Astrocyte of the cerebellum (primary cell): Measurements from ENCODE around the gene RBM28.
A peak's percentile ranks its signal among the peaks of the same experiment; 100 is the strongest.

ENCODE experiments used
- DNase-seq: peaks from one replicate; pipeline ENCODE4 v3.0.0-alpha.2; 2011; ENCODE audit warnings: low read depth
- H3K4me3 ChIP-seq: 2 replicates; pipeline ENCODE4 v1.5.1; 2011; ENCODE audit warnings: mild to moderate bottlenecking, low read depth, low read length, moderate library complexity
- CTCF ChIP-seq: IDR thresholded peaks from 2 replicates; pipeline ENCODE4 v1.5.1; 2012; ENCODE audit warnings: low read length, low read depth, moderate library complexity, mild to moderate bottlenecking; ENCODE audit errors: missing control alignments
- in situ Hi-C: cut with HindIII; loops from 2 replicates; pipeline ENCODE4 v1.10.0; 2017; ENCODE audit warnings: low sequenced_read_pairs

Gene RBM28

GRCh38 chr7:128335730-128336129, 8.0 kb downstream of the RBM28 start:
- DNase-seq = no peak
- in situ Hi-C loops = loop anchor here (10.0 kb wide), 1 partner anchor 61 kb away; no protein-coding TSS in a partner anchor
- H3K4me3 ChIP-seq = no peak overlapping the region
- TF ChIP-seq CTCF = no peak

DNA sequence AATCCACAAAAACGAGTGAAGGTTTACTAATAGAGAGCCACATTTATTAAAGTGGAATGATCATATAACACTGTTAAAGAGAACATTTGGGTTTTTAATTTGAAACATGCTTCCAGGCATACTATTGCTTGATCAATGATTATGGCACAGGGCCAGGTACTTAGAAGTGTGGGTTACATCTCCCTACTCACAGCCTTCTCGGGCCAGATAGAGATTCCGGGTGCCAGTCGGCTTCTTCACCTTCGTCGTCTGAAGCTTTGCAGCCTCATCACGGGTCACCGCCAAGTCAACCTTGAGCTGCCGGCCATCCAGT, 19.4 kb downstream of the RBM28 start:
- no peak overlapping the region for H3K4me3 ChIP-seq
- in situ Hi-C loops = no loop called here
- TF ChIP-seq CTCF = no peak
- DNase-seq = no peak

- in situ Hi-C loops = no loop called here
- TF ChIP-seq CTCF = no peak
- no peak overlapping the region for H3K4me3 ChIP-seq
- DNase-seq = no peak
Observed at GRCh38 chr7:128323459-128324367, 20.0 kb downstream of the RBM28 start.

- no peak overlapping the region for H3K4me3 ChIP-seq
- TF ChIP-seq CTCF = no peak
- in situ Hi-C loops = no loop called here
- no peak for DNase-seq
Observed at GRCh38 chr7:128323040-128323439, 20.7 kb downstream of the RBM28 start.

DNA sequence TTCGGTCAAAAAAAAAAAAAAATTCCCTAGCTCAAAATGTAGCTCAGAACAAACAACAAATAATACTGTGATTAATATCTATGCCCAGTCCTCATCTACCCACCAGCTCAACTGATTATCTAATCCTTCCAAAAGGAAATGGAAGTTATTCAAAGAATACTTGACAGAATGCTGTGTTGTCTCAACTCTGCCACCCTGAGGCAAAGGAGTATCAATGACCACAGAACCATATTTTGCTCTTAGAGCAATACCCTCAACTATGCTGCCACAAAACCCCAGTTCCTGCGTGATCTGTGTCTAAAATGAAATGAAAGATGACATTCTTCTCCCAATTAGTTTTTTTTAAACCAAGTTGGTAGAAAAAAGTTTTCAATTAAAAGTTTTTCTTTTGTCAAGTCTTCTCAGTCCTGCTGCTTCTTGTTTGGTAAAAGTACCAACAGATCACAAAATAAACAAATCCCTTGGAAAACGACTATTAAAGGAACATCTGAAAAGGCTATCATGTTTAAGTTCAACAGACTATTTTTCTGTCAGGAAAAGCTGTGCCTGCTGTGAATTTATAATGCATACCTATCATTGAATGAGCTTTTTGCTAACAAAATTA, 21.6 kb downstream of the RBM28 start:
- peak; percentile 27 for DNase-seq

DNA sequence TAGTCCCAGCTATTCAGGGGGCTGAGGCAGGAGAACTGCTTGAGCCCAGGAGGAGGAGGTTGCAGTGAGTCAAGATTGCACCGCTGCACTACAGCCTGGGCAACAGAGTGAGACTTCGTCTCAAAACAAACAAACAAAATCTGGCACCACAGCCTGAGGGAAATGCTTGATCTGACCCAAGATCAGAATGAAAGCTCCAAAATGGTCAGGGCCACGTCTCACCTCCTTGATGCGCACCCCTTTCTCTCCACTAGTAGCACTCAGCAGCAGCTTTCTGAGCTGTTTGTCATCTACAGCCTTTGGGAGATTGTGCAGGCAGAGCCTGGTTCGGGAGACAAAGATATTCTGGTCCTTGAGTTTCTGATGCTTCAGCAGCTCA, 22.7 kb downstream of the RBM28 start:
- H3K4me3 ChIP-seq = no peak overlapping the region
- TF ChIP-seq CTCF = no peak
- DNase-seq = no peak
- in situ Hi-C loops = no loop called here

More for the DNA sequence above, 21.6 kb downstream of the RBM28 start:
- H3K4me3 ChIP-seq = no peak overlapping the region
- TF ChIP-seq CTCF = peak; percentile 54
- in situ Hi-C loops = no loop called here
